GM12801 (cell line): ENCODE data around the gene MMP1.

Experiments used
- TF ChIP-seq, protein P1 (sequence below): IDR thresholded peaks from one replicate; pipeline ENCODE4 v1.5.1; 2011; ENCODE audit warnings: control low read depth; ENCODE audit not compliant: insufficient read length; ENCODE audit errors: extremely low read depth

MMP1 gene

DNA sequence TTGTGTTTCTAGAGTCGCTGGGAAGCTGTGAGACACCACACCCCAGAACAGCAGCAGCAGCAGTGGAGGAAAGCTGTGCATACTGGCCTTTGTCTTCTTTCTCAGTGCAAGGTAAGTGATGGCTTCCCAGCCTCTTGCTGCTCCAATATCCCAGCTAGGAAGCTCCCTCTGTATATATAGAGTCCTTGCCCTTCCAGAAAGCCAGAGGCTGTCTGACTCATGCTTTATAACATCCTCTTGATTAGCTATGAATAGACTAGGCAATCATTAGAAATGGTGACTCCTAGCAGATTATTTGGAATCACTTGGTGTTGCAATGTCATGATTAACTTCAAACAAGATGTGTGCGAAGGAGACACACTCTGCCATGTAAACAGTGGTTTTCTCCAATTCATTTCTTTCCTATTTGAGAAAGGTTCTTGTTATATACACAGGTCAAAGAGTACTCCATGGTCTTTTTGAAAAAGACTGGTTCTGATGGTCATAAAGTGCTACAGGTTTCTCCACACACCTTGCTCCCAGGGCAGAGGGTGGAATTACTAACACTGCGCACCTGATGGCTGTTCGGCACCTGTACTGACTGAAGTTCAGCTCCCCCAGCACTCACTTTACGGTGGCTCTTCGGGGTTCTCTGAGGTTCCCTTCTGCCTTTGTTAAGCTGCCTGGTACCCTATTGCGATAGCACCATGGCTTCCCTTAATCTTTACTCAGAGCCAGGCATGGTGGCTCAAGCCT, at the start of gene MMP1:
MMP1 (minus strand) TSS at position 149 of the 735 bp plus-strand sequence; CDS start at position 81, 68 bp downstream.
- TF ChIP-seq, protein P1, sequence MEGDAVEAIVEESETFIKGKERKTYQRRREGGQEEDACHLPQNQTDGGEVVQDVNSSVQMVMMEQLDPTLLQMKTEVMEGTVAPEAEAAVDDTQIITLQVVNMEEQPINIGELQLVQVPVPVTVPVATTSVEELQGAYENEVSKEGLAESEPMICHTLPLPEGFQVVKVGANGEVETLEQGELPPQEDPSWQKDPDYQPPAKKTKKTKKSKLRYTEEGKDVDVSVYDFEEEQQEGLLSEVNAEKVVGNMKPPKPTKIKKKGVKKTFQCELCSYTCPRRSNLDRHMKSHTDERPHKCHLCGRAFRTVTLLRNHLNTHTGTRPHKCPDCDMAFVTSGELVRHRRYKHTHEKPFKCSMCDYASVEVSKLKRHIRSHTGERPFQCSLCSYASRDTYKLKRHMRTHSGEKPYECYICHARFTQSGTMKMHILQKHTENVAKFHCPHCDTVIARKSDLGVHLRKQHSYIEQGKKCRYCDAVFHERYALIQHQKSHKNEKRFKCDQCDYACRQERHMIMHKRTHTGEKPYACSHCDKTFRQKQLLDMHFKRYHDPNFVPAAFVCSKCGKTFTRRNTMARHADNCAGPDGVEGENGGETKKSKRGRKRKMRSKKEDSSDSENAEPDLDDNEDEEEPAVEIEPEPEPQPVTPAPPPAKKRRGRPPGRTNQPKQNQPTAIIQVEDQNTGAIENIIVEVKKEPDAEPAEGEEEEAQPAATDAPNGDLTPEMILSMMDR, result no peak

DNA sequence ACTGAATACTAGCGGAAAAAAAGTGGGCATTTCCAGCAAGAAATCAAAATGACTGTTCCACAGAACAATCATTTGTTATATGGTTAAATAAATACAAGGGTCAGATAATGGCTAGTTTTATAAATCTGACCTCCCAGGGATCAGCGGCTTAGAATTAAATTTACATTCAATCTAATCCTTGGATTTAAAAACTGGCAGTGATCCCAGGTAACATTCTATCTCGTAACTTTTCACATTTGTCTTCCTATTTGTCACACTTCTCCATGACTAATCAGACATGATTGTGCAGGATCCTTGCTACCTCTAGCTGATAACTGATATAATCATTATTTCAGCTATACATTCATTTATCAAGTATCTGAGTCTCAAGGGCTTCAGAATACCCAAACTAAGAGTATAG, 48.3 kb upstream of the MMP1 start:
- TF ChIP-seq, protein P1, result no peak

DNA sequence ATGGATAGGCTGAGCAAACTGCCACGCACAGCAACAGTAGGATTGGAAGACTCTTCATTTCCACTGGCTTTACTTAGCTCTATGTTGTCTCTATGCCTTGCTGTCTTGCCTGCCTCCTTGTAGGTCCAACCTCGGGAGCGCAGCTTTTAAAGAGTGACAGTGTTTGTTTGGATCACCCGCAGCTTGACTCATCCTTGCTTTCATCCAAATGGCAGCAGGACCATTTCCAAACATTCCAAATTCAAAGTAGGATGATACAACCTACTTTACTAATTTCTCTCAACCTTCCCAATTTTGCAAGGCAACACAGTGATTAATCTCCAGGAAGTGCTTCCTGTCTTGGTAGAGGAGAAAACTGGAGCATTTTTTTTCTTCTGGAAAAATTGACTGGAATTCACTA, 45.5 kb upstream of the MMP1 start, which contains the start of gene MMP3:
MMP3 (minus strand) TSS at position 121 of the 400 bp plus-strand sequence; CDS start at position 58, 63 bp downstream.
- TF ChIP-seq, protein P1, result no peak

DNA sequence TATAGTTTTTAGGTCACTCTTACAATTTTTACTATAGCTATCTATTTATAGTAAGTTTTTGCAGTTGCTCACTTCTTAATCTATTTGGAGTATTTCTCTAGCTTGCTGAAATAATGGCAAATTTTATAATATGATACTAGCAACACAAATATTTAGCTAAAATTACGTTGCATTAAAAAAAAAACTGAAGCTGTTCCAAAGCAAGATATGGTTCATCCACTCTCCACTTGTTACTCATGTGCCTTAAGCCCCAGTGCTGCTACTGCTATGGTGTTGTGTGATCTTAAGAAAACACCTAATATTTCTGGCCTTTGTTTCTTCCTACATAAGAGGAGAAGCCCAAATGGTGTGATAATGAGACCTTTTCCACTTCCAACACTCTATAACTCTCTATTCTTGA, 45.0 kb upstream of the MMP1 start:
- TF ChIP-seq, protein P1, result no peak

DNA sequence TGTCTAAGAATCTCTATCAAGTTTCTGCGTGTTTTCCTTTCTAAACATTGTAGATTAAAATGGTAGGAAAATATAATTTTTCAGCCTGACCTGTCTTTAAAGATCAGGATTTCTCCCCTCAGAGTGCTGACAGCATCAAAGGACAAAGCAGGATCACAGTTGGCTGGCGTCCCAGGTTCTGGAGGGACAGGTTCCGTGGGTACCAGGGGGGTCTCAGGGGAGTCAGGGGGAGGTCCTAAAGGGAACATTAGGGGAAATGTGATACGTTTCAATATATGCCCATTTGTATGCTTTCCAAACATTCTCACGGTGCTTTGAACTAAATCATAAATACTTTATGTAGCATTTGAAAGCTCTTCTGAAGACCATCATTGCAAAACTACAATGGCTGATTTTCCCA, 42.1 kb upstream of the MMP1 start:
- TF ChIP-seq, protein P1, result no peak

DNA sequence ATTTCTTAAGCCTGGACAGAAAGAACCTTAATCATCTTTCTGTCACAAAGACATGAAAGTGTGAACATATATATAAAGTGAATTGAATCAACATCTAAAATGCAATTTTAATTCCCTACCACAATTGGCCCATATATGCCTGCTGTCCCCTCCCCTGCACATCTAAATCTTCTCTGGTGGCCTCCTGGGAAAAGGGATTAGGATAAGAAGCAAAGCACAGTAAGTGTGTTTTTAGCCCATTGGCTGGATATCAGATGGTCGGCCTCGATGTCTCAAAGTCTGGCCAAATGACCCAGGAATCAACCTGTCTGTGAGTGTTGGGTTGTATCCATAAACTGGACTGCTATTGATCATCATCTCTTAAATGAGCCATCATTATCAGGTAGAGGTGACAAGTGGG, 39.7 kb upstream of the MMP1 start:
- TF ChIP-seq, protein P1, result no peak

DNA sequence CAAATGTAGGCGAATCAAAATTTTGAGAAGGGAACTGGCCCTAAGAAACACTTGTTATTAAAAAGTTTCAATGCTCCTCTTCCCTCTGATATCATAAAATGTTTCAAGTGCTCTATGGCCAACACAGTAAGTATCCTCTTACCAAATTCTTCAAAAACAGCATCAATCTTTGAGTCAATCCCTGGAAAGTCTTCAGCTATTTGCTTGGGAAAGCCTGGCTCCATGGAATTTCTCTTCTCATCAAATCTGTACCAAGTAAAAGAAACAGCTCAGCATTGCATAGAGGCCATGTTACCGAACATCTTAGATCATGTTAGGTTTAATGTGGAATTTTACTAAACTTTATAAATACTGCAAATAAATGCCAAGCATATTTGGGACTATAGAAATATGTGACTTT, 39.2 kb upstream of the MMP1 start:
- TF ChIP-seq, protein P1, result no peak
